SK-N-SH (cell line): ENCODE results near the gene PRSS1. TPM values are rescaled to one million over a fixed set of nuclear protein-coding genes. Genes with fewer than 3 reads are reported as not detected.
"Not testable (repeated sequence)": the region's sequence is repeated elsewhere in the genome, so short reads cannot be mapped to it uniquely, and the experiment has no call there.

Experiments used
- CTCF ChIA-PET: fragments of 300-600, 350-600 bp; formaldehyde crosslinking; extraction: SDS; loops from one replicate; lab custom pipeline; 2021; lab: Yijun Ruan, JAX
- POLR2A ChIA-PET: fragments of 350-600 bp; sonication (Branson Sonifier 250); formaldehyde crosslinking; extraction: SDS; loops from one replicate; lab custom pipeline; 2020; ENCODE audit warnings: antibody characterized with exemption, inconsistent platforms; lab: Yijun Ruan, JAX
- DNase-seq: peaks from one replicate; pipeline ENCODE4 v3.0.0; 2012
- H2AFZ ChIP-seq: fragments of 200-600 bp; sonication (generic); 2 replicates; pipeline ENCODE4 v1.8.1; 2016; ENCODE audit warnings: antibody characterized with exemption, mild to moderate bottlenecking, low read depth
- H3F3A ChIP-seq: fragments of 200-600 bp; sonication (generic); replicated peaks from 2 replicates; pipeline ENCODE3; 2016; ENCODE audit warnings: antibody characterized with exemption, mild to moderate bottlenecking; ENCODE audit not compliant: insufficient read depth
- H3K27ac ChIP-seq, 2 experiments: fragments of 200-500 bp in 1 of 2; fragments of 200-600 bp in 1 of 2; sonication (Bioruptor generic) in 1 of 2; sonication (generic), shearing (Covaris generic) in 1 of 2; 2 replicates each; pipeline versions ENCODE4 v1.5.1 to v1.6.1; 2014 to 2016; ENCODE audit warnings: low read depth in 2 of 2, inconsistent platforms in 1 of 2, low read length in 1 of 2, mild to moderate bottlenecking in 1 of 2, mixed read lengths in 1 of 2
- H3K27me3 ChIP-seq: fragments of 200-600 bp; sonication (generic), shearing (Covaris generic); 2 replicates; pipeline ENCODE4 v1.6.1; 2016; ENCODE audit warnings: mixed run types; ENCODE audit not compliant: insufficient read depth
- H3K36me3 ChIP-seq, 2 experiments: fragments of 200-500 bp in 1 of 2; fragments of 200-600 bp in 1 of 2; sonication (Bioruptor generic) in 1 of 2; sonication (generic) in 1 of 2; replicated peaks in 1 of 2; 2 replicates each; pipeline versions ENCODE3 to v1.5.1; 2014 to 2016; ENCODE audit warnings: low read length in 1 of 2, mild to moderate bottlenecking in 1 of 2; ENCODE audit not compliant: insufficient read depth in 2 of 2, control insufficient read depth in 1 of 2
- H3K4me1 ChIP-seq, 2 experiments: fragments of 200-500 bp in 1 of 2; fragments of 200-600 bp in 1 of 2; sonication (Bioruptor generic) in 1 of 2; sonication (generic), shearing (Covaris generic) in 1 of 2; 2 replicates each; pipeline versions ENCODE4 v1.5.1 to v1.6.1; 2014 to 2016; ENCODE audit warnings: low read depth in 1 of 2, low read length in 1 of 2, mixed run types in 1 of 2; ENCODE audit not compliant: insufficient read depth in 2 of 2, control insufficient read depth in 1 of 2
- H3K4me2 ChIP-seq: fragments of 200-600 bp; sonication (generic), shearing (Covaris generic); 2 replicates; pipeline ENCODE4 v1.6.1; 2017; ENCODE audit warnings: mixed run types
- H3K4me3 ChIP-seq, 2 experiments: fragments of 200-500 bp in 1 of 2; fragments of 200-600 bp in 1 of 2; sonication (Bioruptor generic) in 1 of 2; sonication (generic), shearing (Covaris generic) in 1 of 2; 2 replicates each; pipeline versions ENCODE4 v1.5.1 to v1.8.1; 2014 to 2016; ENCODE audit warnings: low read depth in 2 of 2, inconsistent platforms in 1 of 2, low read length in 1 of 2, mild to moderate bottlenecking in 1 of 2, mixed read lengths in 1 of 2, moderate library complexity in 1 of 2
- H3K79me2 ChIP-seq: fragments of 200-600 bp; sonication (generic); 2 replicates; pipeline ENCODE4 v1.8.1; 2017; ENCODE audit warnings: mild to moderate bottlenecking; ENCODE audit not compliant: insufficient read depth
- H3K9ac ChIP-seq: fragments of 200-600 bp; sonication (generic); 2 replicates; pipeline ENCODE4 v1.6.1; 2017; ENCODE audit warnings: mixed run types
- H3K9me2 ChIP-seq: fragments of 200-600 bp; sonication (generic); 2 replicates; pipeline ENCODE4 v1.6.1; 2017; ENCODE audit warnings: mixed run types
- H3K9me3 ChIP-seq: fragments of 200-600 bp; sonication (generic); 2 replicates; pipeline ENCODE4 v1.6.1; 2017; ENCODE audit warnings: mixed run types, mild to moderate bottlenecking, moderate library complexity
- H4K20me1 ChIP-seq: fragments of 200-600 bp; sonication (generic); 2 replicates; pipeline ENCODE4 v1.6.1; 2017; ENCODE audit warnings: mild to moderate bottlenecking, mixed run types; ENCODE audit not compliant: insufficient read depth
- EZH2phosphoT487 ChIP-seq: fragments of 200-600 bp; sonication (generic); IDR thresholded peaks from 2 replicates; pipeline ENCODE4 v1.6.1; 2017; ENCODE audit warnings: low read depth, mixed run types, mild to moderate bottlenecking, antibody characterized with exemption, moderate library complexity, borderline replicate concordance
- FOSL2 ChIP-seq: IDR thresholded peaks from 2 replicates; pipeline ENCODE4 v1.4.0; 2012; ENCODE audit warnings: low read depth, mild to moderate bottlenecking, moderate library complexity, borderline replicate concordance
- GABPA ChIP-seq: IDR thresholded peaks from 2 replicates; pipeline ENCODE4 v1.4.0; 2012; ENCODE audit warnings: low read depth, mild to moderate bottlenecking
- JUND ChIP-seq: IDR thresholded peaks from 2 replicates; pipeline ENCODE4 v1.4.0; 2012
- MEF2A ChIP-seq: IDR thresholded peaks from 2 replicates; pipeline ENCODE4 v1.4.0; 2012; ENCODE audit warnings: low read depth, borderline replicate concordance
- MXI1 ChIP-seq: IDR thresholded peaks from 2 replicates; pipeline ENCODE4 v1.6.1; 2012; ENCODE audit warnings: mild to moderate bottlenecking, low read depth, low read length, improper control_type of control experiment
- RXRA ChIP-seq: IDR thresholded peaks from 2 replicates; pipeline ENCODE4 v1.4.0; 2012; ENCODE audit warnings: low read depth, mild to moderate bottlenecking, borderline replicate concordance
- TEAD4 ChIP-seq: IDR thresholded peaks from 2 replicates; pipeline ENCODE4 v1.4.0; 2012; ENCODE audit warnings: mild to moderate bottlenecking, borderline replicate concordance; ENCODE audit not compliant: insufficient read depth
- WGBS: methylation state at CpG from one replicate; pipeline ENCODE4 v1.1.6; 2017; ENCODE audit warnings: low lambda C conversion rate; 5-methylcytosine and 5-hydroxymethylcytosine counted together
- polyA plus RNA-seq, 3 experiments: library from polyadenylated mRNA; depleted of rRNA; stranded (reverse); fragments of >200 nt; gene quantifications; 2 replicates each; pipeline ENCODE4 v1.2.3, GENCODE V29; 2012
- TF ChIP-seq, protein P1 (sequence below): IDR thresholded peaks from 2 replicates; pipeline ENCODE4 v1.4.0; 2012; ENCODE audit warnings: low read depth, borderline replicate concordance
- TF ChIP-seq, protein P2 (sequence below): fragments of 200-600 bp; sonication (generic); IDR thresholded peaks from 2 replicates; pipeline ENCODE4 v1.6.1; 2017; ENCODE audit warnings: antibody characterized with exemption, mild to moderate bottlenecking, moderate library complexity

The PRSS1 gene
- polyA plus RNA-seq, 1 of the 3 experiments (the other 2 are of a cell fraction): not detected

DNA sequence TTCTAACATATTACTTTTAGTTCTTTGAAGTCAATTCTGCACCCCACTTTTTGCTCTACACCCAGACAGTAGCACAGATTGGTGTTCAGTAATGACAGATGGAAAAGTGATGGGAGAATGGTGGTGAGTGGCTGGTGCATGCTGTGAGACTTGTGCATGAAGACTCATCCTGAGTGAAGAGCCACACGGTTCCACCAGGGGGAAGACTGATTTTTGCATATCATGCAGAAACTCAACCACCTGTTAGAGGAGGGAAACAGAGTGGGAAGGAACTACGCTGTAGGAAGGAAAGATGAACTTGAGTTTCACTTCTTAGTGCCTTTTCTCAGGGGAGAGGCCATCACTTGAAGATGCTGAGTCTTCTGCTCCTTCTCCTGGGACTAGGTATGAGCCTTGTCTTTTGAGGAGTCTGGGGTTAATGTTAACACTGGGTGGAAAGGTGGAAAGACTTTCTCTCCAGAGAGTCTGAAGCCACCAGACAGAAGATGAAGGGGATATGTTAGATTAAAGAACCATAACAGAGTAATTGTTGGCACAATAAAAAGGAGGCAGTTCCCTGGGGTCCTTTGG is 9.3 kb upstream of the PRSS1 start:
- POLR2A ChIA-PET: no interaction called here
- DNase-seq: no peak
- Histone ChIP-seq H3K4me3 (no peak overlapping the region), H3K9me2 (no peaks in the 10 kb centered on the region), H3K4me1 (no peaks in the 10 kb centered on the region), H3K4me2 (no peak overlapping the region), H3K79me2 (no peaks in the 10 kb centered on the region), H3K9me3 (no peaks in the 10 kb centered on the region), H3F3A (no peaks in the 10 kb centered on the region), H3K9ac (no peak overlapping the region), H3K27me3 (0 out of 2 replicates have a peak, but pooled peaks cover 23% of the 10 kb centered on the region), H2AFZ (no peak overlapping the region), H4K20me1 (no peaks in the 10 kb centered on the region), H3K36me3 (no peaks in the 10 kb centered on the region), H3K27ac (no peak overlapping the region)
- 13% methylated on average over 2 of the region's 2 CpGs for WGBS
- CTCF ChIA-PET: interaction anchor here (1.1 to 2.8 kb wide), 3 partner anchors 10 to 43 kb away, joined by 3 to 10 read pairs (median 6); no protein-coding TSS in a partner anchor
- TF ChIP-seq, protein P1, sequence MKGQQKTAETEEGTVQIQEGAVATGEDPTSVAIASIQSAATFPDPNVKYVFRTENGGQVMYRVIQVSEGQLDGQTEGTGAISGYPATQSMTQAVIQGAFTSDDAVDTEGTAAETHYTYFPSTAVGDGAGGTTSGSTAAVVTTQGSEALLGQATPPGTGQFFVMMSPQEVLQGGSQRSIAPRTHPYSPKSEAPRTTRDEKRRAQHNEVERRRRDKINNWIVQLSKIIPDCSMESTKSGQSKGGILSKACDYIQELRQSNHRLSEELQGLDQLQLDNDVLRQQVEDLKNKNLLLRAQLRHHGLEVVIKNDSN: no peak
- TF ChIP-seq, protein P2, sequence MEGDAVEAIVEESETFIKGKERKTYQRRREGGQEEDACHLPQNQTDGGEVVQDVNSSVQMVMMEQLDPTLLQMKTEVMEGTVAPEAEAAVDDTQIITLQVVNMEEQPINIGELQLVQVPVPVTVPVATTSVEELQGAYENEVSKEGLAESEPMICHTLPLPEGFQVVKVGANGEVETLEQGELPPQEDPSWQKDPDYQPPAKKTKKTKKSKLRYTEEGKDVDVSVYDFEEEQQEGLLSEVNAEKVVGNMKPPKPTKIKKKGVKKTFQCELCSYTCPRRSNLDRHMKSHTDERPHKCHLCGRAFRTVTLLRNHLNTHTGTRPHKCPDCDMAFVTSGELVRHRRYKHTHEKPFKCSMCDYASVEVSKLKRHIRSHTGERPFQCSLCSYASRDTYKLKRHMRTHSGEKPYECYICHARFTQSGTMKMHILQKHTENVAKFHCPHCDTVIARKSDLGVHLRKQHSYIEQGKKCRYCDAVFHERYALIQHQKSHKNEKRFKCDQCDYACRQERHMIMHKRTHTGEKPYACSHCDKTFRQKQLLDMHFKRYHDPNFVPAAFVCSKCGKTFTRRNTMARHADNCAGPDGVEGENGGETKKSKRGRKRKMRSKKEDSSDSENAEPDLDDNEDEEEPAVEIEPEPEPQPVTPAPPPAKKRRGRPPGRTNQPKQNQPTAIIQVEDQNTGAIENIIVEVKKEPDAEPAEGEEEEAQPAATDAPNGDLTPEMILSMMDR: peak; percentile 16; the same call in 1 of the 2 replicates

DNA sequence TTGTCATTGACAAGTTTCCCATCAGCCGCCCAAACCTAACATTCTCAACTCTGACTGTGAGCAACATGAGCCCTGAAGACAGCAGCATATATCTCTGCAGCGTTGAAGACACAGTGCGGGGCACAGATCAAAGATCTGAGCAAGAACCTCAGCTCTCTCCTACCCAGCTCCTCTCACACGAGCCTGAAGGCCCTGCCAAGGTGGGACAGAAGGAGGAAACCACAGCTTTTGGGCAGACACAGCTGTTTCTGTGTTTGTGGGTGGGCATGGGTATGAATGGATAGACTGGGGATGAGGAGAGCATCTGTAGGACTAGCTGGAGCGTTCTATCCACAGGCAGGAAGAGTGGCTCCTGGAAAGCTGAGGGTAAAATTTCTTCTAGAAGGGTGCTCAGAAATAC is 8.5 kb upstream of the PRSS1 start:
- Histone ChIP-seq H3K27me3 (0 out of 2 replicates have a peak, but pooled peaks cover 23% of the 10 kb centered on the region), H3K9ac (no peak overlapping the region), H3K9me2 (no peaks in the 10 kb centered on the region), H3K36me3 (no peaks in the 10 kb centered on the region), H2AFZ (no peak overlapping the region), H3K79me2 (no peaks in the 10 kb centered on the region), H3K4me1 (no peaks in the 10 kb centered on the region), H3K4me2 (no peak overlapping the region), H3F3A (no peaks in the 10 kb centered on the region), H3K9me3 (no peaks in the 10 kb centered on the region), H4K20me1 (no peaks in the 10 kb centered on the region), H3K4me3 (no peak overlapping the region), H3K27ac (no peak overlapping the region)
- WGBS: 12% methylated on average over 5 of the region's 5 CpGs
- TF ChIP-seq MEF2A (no peak), EZH2phosphoT487 (no peak), TEAD4 (no peak), MXI1 (no peak), RXRA (no peak), FOSL2 (no peak), GABPA (no peak), JUND (no peak)
- TF ChIP-seq, protein P2: no peak
- ChIA-PET CTCF (interaction anchor here (1.3 to 2.8 kb wide), 2 partner anchors 11 to 42 kb away, joined by 4 to 10 read pairs; no protein-coding TSS in a partner anchor), POLR2A (no interaction called here)
- no peak for DNase-seq

DNA sequence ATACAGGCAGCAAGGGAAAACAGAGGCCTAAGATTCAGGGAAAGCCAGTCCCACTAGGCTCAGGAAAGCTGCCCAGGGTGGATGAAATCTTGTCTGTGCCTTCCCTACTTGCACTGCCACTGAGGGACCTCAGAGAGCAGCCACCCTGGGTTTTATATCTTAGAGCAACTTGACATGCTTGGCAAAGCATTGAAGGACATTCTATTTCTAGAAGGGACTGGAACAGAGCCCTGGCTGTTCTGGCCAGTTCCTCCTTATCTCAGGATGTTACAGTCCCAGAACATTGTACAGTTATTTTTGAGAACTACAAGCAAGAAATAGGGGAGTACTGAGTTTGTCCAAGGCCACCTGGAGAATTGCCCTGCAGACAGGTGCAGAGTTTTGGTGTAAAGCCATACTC is 7.3 kb upstream of the PRSS1 start:
- DNase-seq, H3K79me2 ChIP-seq, POLR2A ChIA-PET, H3K27ac ChIP-seq, H3K9me2 ChIP-seq, H3K4me2 ChIP-seq, H4K20me1 ChIP-seq, H3K9me3 ChIP-seq, H3K4me3 ChIP-seq, H3K4me1 ChIP-seq, H3K9ac ChIP-seq, H3K36me3 ChIP-seq, H2AFZ ChIP-seq, H3F3A ChIP-seq: not testable (repeated sequence)
- 0 out of 2 replicates have a peak, but pooled peaks cover 23% of the 10 kb centered on the region for H3K27me3 ChIP-seq
- CTCF ChIA-PET: interaction anchor here (1.3 to 2.8 kb wide), 3 partner anchors 9 to 41 kb away, joined by 4 to 10 read pairs (median 6); no protein-coding TSS in a partner anchor
